Measurements from ENCODE around the gene CUL2.
"Not testable (repeated sequence)": the region's sequence is repeated elsewhere in the genome, so short reads cannot be mapped to it uniquely, and the experiment has no call there.

CUL2 gene

DNA sequence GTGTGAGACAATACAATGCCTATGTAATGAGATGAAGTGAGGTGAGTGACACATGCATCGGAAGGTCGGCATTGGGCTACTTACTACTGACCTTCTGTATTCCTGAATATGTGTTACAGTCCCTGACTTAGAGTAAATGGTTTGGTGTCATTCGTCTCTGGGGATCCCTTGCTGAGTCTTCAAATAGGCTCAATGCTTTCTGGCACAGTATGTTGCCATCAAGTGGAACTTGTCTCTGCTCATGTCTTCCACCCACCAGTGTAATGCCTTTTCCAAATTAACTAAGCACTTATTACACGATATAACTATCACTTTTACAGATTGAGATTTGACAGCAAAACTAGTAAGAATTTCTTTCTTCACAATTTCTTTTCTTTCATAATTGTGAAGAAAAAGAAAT, 10.9 kb downstream of the CUL2 start:
- DNase-seq, result no peak

DNA sequence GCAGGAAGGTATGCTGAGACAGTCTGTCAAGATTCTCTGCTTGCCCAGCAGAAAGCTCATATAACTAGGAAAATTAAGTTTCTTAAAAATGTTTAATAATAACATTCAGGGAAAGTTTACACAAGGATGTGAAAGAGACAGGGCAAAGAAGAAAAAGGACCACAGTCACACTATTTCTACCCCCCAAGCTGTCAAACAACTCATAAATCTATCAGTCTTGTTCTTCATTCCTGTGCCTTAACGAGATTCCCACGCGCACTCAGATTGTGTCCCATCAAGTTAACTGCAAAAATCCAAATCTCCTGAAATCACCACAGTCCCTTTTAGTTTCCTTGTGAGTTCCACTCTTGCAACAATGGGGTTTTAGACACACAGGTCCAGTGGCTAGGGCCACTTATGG, 14.9 kb downstream of the CUL2 start:
- DNase-seq, result no peak

DNA sequence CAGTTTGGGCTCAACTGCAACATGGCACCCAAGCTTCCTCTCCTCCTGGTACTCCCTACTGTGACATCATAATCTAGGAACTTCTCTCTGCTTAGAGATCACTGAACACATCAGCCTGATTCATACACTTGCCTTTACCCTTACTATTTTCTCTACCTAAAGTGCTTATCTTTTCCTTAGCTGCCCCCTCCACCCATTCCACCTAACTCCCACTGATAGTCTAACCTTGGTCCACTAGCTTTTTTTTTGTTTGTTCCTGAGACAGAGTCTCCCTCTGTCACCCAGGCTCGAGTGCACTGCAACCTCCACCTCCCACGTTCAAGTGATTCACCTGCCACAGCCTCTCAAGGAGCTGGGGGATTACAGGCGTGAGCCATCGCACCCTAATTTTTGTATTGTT, 15.9 kb downstream of the CUL2 start:
- DNase-seq, result no peak

DNA sequence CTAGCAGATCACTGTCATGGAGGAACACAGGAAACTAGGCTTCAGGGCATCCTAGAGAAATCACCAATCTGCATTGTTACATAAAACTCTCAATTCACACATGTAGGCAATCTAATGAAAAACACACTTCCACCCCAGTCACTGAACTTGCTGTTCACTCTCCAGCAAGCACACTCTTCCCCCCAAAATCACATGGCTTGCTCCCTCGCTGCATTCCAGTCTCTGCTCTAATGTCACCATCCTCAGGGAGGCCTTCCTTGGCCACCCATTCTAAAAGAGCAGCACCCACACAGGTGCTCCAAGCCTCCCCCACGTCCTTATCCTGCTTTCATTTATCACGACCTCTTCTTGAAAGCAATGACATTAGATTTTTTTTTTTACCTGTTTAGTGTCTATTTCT, 19.6 kb downstream of the CUL2 start:
- no peak for DNase-seq

DNA sequence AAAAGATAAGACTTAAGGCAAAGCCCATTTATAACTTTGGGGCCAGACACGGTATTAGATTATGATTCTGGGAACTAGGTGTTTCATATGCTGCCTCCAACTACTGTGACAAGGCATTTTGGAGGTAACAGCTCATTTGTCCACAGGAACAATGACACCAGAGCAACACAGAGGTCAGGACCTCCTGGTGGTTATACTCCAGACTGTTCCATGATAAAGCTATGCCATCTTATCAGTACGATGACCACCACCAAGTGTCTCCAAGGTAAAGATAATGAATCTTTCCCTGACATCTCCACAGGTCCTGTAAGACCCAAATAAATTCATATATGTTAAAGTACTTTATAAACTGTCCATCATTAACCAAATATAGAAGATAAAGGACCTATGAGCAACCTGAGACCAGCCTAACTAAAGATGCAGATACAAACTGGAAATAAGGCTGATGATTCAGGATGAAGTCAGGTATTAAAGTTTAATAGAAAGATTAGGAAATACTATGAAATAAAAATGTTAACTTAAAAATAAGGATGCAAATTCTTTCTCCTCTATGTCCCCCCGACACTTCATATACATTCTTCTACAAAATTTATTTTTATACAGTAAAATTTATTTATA, 26.2 kb downstream of the CUL2 start:
- DNase-seq, result no peak

DNA sequence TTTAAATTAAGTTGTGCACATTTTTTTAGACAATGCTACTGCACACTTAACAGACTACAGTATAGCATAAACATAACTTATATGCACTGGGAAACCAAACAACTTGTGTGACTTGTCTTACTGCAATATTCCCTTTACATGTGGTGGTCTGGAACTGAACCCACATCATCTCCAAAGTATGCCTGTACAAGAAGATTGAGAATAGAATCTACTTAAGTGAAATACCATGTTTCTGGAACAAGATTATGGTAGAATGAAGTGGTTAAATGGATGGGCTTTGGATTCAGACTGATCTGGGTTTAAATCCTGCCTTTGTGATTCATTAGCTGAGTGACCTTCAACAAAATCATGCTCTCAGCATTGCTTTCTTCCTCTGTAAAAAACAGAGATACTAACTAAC, 30.7 kb downstream of the CUL2 start:
- DNase-seq, result no peak

DNA sequence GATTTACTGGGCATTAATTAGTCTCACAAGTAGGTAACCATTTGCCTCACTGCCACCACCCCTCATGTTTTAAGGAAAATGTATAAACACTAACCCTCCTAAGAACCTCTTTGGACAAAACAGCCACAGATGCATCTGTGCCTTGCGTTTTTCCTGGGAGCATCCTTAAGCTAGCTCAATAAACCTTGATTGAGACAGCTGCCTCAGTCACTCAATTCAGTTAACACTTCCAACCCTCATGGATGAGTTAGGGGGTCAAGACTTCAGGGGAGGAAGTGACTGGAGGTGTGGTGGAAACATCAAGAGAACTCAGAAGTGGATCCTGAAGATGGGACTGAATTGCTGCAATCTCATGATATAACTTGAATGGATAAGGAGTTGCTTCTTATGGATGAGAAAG, 31.5 kb downstream of the CUL2 start:
- no peak for DNase-seq

DNA sequence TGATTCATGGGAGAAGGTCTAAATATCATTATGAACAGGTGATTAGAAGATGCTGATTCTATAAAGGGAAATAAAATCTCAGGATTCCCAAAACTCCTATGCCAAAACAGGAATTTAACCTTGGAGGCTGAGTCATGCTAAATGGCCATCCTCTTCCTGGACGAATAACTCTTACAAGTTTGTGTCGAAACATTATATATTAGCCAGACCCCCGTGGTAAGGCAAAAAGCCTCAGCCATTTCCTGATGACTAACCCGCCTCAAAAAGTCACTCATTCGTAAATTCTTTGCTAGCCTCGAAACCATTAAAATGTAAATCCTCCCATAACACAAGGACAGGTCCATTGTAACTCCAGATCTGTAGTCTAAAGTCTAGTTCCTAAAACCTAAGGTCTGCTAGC, 32.0 kb downstream of the CUL2 start:
- no peak for DNase-seq

DNA sequence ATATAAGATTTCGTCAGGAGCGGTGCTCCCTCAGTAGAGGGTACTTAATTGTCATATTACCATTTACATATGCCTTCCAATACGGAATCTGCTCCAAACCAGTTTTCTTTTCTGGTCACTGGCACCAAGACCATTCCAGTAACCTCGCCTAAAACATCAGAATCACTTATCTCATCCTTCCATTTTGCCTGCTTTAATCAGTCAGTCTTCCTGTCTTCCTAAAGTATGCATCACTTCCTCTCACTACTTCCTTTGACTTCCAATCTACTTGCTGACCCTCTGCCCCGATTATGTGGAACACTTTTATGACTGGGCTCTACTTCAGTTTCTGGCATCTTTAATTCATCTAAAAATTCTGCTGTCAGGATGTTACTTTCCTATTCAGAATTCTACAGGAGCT, 33.5 kb downstream of the CUL2 start:
- DNase-seq, result no peak

DNA sequence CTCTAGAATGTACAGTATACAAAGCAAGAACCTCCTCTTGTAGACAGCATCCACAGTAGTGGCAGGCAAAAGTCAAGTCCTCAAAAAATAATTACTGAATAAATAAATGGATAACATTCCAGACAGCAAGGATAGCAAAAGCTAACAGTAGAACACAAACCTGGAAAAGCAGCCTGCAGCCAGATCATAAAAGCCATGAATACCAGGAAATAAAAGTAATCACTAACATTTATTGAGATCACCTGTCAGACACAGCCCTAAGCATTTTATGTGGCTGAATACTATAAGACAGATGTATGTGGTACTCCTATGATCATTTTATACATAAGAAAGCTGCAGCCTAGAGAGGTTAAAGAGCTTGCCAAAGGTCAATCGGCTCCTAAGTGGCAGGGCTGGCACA, 34.0 kb downstream of the CUL2 start:
- no peak for DNase-seq

DNA sequence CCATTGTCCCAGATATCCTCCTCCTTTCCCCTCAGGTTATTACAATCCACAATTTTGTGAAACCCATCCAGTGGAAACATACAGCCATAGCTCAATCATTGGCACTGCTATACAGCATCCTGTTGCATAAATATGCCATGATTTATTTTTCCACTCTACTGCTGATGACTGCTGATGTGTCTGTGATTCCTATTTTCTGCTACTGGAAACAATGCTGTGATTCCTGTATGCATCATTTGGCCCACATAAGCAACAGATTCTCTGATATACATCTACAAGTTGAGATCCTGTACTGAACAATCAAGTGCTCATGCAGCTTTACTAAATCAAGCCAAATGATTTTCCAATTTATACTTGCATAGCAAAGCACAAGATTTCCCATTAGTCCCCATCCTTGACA, 39.6 kb downstream of the CUL2 start:
- DNase-seq, result no peak

DNA sequence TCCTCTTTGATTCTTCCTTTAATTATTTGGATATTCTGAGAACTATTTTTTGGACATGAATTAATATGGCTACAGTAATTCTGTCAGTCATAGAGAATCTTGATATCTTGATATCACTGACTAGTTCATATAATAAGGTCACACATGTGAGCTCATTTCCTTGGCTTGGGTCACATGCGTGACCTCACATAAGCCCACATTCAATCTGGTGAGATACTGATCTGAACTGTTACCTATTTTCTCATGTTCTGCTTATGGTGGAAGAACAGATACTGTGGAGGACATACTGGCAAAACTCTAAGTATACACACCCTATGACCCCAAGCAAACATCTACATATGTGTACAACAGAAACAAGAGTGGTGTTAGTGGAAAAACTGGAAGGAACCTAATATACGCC, 44.1 kb downstream of the CUL2 start:
- DNase-seq, result no peak

DNA sequence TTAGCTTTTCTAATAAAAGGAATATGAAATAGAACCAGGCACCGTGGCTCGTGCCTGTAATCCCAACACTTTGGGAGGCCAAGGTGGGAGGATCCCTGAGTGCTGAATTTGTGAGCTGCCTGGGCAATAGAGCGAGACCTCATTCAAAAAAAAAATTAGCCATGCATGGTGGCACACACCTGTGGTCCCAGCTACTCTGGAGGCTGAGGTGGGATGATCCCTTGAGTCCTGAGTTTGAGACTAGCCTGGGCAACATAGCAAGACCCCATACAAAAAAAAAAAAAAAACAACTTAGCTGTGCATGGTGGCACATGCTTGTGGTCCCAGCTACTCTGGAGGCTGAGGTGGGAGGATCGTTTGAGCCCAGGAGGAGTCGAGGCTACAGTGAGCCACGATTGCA, 44.9 kb downstream of the CUL2 start:
- DNase-seq, result not testable (repeated sequence)

DNA sequence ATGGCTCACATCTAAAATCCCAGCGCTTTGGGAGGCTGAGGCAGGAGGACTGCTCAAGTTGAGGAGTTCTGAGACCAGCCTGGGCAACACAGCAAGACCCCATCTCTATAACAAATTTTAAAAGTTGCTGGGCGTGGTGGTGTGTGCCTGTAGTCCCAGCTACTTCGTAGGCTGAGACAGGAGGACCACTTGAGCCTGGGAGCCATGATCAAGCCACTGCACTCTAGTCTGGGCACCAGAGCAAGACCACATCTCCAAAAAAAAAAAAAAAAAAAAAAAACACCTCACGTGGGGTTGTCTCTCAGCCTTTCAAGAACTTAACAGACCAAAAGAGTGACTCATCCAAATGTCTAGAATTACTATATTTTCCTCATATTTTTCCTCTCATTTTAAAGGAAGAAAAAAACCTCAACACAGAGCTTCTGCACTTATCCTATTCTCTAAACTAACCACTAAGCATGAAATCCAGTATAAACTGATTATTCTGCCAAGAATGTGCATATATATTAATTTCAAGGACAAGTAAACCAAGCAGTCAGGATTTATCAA, 46.3 kb downstream of the CUL2 start:
- DNase-seq, result no peak

DNA sequence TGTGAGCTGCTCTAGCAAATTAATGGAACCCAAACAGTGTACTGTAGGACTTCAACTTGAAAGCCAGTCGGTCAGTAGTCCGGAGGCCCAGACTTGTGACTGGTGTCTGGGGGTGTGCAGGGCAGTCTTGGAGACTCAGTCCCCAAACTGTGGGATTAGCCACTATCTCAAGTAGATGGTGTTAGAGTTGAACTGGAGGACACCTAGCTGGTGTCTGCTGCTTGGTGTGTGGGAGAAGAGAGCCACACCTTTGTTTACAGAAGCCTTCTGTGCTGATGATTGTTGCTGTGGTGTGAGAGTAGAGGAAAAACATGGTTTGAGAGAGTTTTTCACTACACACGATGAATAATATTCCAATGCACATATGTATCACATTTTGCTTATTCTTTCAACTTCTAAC, 47.4 kb downstream of the CUL2 start:
- no peak for DNase-seq

DNA sequence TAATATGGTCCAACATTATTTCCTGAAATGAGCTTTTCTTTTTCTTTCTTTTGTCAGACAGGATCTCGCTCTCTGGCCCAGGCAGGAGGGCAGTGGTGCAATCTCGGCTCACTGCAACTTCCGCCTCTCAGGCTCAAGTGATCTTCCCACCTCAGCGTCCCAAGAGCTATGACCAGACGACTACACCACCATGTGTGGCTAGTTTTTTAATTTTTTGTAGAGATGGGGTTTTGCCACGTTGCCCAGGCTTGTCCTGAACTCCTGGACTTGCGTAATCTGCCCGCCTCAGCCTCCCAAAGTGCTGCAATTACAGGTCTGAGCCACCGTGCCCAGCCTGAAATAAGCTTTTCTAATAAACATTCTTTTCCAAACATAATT, 48.6 kb downstream of the CUL2 start:
- DNase-seq, result no peak

DNA sequence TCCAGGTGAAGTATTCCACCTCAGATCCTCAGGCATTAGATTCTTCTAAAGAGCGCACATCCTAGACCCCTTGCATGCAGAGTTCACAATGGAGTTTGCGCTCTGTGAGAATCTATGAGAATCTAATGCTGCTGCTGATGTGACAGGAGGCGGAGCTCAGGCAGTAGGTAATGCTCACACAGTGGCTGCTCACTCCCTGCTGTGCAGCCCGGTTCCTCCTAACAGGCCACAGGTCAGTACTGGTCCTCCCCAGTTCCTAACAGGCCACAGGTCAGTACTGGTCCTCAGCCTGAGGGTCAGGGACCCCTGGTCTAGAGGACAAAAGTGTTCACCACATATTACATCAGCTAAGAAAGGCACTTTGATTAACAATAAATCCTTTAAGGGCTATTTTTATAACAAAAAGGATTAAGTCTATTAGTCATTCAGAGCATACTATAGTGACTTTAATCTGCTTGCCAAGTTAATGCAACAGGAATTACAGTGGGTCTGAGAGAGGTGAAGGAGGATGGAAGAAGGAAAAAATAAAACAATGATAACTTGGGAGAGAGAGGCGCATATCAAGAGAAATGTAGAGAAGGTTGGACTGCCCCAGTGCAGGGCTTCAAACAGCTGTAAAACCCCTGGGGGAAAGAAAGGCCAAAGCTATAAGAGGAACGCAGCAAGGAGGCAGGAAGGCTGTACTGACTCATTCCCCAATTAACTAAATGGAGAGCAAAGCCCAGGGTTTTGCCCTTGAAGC, 49.2 kb downstream of the CUL2 start:
- no peak for DNase-seq

DNA sequence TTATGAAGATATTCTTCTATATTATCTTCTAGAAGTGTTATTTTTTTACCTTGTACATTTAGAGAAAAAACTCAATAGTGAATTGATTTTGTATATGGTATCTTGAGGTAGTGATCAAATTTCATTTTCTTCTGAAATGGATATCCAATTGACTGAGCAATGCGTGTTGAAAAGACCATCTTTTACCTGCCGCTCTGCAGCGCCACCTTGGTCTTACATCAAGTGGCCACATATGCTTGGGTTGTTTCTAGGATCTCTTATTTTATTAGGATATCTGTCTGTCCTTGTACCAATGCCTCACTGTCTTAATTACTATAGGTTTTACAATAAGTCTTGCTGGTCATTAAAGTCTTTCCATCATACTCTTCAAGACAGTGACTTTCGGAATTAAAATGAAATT, 53.0 kb downstream of the CUL2 start:
- DNase-seq, result no peak

DNA sequence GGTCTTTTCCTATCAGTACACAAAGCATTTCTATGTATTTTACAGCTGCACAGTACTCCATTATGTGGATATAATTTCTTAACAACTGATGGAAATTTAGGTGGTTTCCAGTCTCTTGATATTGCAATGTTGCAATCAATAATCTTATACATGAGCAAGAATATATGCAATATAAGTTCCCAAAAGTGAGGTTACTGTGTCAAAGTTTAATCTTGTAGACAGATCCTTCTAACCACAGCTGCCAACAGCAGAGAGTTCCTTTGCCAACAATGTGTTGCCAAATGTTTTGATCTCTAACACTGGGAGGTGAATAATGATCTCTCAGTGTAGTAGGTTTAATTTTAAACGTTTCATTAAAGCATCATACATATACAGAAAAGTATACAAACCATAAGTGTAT, 54.5 kb downstream of the CUL2 start:
- DNase-seq, result no peak

DNA sequence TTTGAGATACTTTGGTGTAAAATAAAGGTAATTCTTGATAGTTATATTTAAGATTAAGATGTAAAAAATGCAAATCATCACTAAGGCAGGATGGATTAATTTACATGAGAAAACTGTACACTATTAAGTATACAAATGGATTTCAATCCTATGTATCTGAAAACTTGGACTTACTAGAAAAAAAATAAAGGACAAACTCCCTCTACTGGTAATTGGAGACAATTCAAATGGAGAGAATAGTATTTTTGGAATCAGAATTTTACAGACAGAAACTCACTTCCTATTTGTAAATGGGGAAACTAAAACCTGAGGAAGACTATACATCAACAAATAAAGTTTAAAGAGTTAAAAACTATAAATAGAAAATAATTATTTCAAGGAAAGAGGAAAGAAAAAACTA, 62.6 kb downstream of the CUL2 start:
- no peak for DNase-seq

DNA sequence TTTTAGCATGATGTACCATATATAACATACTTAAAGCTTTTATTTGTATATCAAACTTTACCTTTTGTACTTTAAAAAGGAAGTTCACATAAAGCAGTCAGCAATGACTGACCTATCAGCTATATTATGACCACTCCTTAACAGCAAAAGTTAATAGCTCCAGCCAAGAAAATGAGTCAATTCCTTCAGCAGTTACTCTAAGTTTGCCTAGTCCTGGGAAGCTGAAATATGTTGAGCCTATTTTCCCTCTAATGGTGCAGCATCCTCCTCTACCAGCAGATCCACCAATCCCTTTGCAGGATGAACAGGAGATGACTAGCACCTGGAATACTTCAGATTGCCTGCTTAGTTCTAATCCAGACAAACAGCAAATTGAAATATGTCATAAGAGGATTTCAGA, 64.2 kb downstream of the CUL2 start:
- no peak for DNase-seq

DNA sequence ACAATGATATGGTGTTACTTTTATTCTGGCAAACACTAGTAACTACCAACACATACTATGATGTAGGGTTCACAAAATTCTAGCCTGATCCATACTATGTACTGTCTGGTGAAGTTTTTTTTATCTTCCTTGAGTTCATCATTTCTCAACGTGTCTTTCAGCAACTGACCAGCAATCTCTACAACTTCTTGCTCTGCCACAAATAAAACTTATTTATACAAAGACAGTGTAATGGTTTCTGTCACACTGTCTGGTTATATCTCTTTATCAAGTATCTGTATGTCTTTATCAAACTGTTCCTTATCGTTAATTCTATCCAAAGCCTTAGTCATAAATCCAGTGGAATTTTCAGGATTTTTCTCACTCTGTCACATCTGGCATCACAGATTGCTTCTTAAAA, 69.7 kb downstream of the CUL2 start:
- DNase-seq, result no peak

DNA sequence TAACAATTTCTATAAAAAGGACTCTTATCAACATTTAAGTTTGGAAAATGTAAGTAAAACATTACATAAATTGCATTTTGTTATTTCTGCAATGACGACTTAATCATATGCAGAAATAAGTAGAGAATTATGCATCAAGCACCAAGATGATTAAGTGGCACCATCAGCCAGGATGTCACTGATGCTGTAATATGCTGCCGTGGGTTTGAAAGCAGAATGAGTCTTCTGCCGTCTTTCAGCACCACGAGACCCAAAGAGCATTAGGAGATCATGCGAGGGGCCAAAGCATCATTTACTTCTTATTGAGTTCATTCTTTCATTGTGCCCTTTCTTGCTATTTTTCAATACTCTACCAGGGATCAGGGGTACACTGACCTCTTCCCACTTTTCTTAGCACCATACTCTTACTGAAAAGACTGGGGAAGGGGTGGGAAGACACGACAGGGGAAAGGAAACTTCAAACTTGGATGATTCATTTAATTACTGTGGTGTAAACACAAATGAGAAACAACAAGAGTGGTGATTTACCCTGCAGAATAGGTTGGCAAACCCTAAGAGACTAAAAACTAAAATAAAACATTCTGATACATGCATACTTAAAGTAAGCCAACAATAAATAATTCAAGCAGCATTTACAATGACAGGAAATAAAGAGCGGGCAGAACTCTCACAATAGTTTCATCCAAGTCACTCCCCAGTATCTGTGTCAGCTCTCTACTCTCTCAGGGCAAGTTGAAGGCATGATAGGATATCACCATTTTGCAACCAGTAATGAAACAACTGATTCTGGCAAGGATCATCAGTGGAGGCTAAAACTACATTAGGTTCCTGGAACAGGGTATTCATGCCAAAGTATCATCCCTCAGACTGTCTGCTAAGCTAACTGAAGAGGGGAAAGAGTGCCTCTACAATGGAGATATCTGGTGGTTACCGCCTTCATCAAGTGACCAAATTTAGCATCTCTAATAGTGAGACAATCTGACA, 70.8 kb downstream of the CUL2 start:
- DNase-seq, result no peak

DNA sequence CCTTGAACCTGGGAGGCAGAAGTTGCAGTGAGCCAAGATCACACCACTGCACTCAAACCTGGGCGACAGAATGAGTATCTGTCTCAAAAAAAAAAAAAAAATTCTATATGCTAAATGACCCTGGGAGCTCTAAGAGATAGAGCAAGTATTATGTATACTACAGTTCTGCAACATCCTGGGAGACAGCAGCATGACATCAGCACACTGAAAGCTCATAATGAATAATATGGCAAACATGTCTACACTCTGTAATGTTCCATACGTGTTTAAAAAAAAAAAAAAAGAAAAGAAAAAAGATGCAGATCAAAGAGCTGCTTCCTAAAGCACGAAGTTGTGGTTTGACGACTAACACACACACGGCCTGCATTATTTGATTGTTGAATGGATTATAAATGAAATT, 72.5 kb downstream of the CUL2 start:
- DNase-seq, result no peak
